Measurements from ENCODE around the gene SETD1A.
"Not testable (repeated sequence)": the region's sequence is repeated elsewhere in the genome, so short reads cannot be mapped to it uniquely, and the experiment has no call there.

- TF ChIP-seq MAX (CRISPR knock-in tag; IDR thresholded peaks at IDR 0.05); KDM2B (CRISPR knock-in tag; IDR thresholded peaks at IDR 0.05); EP300 (IDR thresholded peaks at IDR 0.05; ENCODE audit: low read length); NFYB (IDR thresholded peaks at IDR 0.05; ENCODE audit: extremely low read depth, insufficient read length); DPF2 (IDR thresholded peaks at IDR 0.05); EGR1 (conservative IDR thresholded peaks at IDR 0.05); FOXA1 (IDR thresholded peaks at IDR 0.05; ENCODE audit: borderline replicate concordance); CTCF (IDR thresholded peaks at IDR 0.05 in 2 of 3, conservative IDR thresholded peaks at IDR 0.05 in 1 of 3; ENCODE audit: insufficient read depth in 2 of 3, low read depth in 1 of 3, low read length in 3 of 3); SIN3A (IDR thresholded peaks at IDR 0.05; ENCODE audit: borderline replicate concordance in 2 of 2, control insufficient read depth in 1 of 2, low read depth in 2 of 2, low read length in 2 of 2): not testable (repeated sequence)
These were observed 18.0 kb upstream of the SETD1A start for GRCh38 chr16:30939571-30939970.
